HK-2 (cell line): ENCODE data around the gene DUSP9.
"Not testable (repeated sequence)": the region's sequence is repeated elsewhere in the genome, so short reads cannot be mapped to it uniquely, and the experiment has no call there.

Experiments used
- DNase-seq: peaks from one replicate; pipeline ENCODE4 v3.0.0-alpha.2; 2018; ENCODE audit not compliant: unreplicated experiment

Gene DUSP9

GRCh38 chrX:153692611-153693156 is 45.7 kb downstream of the DUSP9 start:
- DNase-seq = no peak

DNA sequence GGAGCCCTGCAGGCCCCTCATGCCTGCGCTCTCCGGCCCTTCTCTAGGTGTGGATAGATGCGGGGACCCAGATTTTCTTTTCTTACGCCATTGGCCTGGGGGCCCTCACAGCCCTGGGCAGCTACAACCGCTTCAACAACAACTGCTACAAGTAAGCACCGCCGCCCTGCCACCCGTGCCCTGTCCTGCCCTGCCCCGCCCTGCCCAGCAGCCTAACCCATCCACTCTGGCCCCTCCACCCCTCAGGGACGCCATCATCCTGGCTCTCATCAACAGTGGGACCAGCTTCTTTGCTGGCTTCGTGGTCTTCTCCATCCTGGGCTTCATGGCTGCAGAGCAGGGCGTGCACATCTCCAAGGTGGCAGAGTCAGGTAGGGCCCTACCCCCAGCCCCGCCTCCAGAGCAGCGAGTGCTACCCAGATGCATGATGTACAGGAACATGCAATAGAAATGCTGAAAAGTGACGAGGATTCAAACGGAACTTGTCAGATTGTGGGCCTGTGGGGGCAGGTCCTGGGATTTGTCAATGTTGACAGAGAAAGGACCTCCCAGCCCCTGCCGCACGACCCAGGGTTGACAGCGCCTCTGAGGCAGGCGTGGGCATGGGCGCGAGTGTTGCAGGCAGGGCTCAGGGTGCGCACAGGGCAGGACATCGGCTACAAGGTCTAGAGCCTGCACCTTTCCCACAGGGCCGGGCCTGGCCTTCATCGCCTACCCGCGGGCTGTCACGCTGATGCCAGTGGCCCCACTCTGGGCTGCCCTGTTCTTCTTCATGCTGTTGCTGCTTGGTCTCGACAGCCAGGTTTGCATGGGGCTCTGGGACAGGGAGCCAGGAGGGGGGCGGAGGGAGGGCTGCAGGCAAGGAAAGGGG is 46.4 kb downstream of the DUSP9 start:
- DNase-seq = no peak

- not testable (repeated sequence) for DNase-seq
These were observed 47.3 kb downstream of the DUSP9 start for GRCh38 chrX:153694256-153694655.

DNA sequence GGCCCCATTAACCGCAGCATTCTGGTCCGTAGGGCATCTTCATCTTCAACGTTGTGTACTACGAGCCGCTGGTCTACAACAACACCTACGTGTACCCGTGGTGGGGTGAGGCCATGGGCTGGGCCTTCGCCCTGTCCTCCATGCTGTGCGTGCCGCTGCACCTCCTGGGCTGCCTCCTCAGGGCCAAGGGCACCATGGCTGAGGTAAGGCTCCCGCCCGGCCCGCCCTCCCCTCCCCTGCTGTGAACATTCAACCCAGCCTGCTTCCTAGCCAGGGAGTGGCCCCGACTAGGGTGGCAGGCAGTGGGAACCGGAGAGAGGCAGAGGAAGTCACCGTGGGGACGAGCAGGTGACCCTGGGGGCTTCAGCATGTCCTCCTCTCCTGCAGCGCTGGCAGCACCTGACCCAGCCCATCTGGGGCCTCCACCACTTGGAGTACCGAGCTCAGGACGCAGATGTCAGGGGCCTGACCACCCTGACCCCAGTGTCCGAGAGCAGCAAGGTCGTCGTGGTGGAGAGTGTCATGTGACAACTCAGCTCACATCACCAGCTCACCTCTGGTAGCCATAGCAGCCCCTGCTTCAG is 47.8 kb downstream of the DUSP9 start:
- no peak for DNase-seq

DNA sequence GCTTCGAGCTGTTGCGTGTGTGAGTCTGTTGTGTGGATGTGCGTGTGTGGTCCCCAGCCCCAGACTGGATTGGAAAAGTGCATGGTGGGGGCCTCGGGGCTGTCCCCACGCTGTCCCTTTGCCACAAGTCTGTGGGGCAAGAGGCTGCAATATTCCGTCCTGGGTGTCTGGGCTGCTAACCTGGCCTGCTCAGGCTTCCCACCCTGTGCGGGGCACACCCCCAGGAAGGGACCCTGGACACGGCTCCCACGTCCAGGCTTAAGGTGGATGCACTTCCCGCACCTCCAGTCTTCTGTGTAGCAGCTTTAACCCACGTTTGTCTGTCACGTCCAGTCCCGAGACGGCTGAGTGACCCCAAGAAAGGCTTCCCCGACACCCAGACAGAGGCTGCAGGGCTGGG is 49.1 kb downstream of the DUSP9 start:
- DNase-seq = no peak

GRCh38 chrX:153696538-153696937 is 49.5 kb downstream of the DUSP9 start:
- not testable (repeated sequence) for DNase-seq

GRCh38 chrX:153696986-153697722 is 50.2 kb downstream of the DUSP9 start:
- DNase-seq = not testable (repeated sequence)

DNA sequence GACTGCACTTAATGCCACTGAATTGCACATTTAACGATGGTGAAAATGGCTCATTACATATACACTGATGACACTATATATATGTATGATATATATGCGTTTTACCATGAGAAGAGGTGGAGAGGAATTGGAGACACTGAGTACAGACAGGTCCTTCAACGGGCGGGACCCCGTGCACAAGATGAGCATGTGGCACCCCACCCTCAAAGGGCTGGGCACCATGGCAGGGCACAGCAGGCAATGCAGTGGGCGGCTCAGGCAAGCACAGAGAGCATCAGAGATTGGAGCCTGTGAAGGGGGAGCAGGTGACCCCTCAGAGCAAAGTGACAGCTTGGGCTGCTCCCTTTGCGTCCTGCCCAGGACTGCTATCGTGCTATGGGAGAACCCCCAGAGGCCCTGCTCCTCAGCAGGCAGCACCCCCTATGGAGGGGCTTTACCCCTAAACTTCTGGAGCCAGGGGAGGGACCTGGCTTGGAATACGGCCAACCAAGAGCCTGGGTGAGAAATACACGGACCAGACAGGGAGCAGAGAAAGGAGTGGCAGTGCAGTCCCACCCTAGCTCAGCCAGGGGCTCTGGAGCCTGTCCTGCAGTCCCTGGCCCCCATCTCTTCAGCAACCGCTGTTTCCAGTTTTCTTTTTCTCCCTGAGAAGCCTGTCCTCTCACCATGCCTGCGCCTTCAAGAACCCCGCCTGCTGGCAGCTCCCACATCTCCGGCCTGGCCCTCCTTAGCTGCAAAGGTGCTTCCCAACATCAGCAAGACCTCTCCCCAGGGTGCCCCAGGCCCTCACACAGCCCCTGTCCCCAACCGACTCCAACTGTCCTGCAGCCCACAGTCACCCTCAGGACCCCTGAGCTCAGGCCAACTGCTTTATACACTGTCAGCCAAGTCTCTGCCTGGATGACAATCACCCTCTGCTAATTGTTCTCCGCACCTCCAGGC is 51.2 kb downstream of the DUSP9 start:
- no peak for DNase-seq

- not testable (repeated sequence) for DNase-seq
These were observed 52.3 kb downstream of the DUSP9 start for GRCh38 chrX:153699210-153699783.

DNA sequence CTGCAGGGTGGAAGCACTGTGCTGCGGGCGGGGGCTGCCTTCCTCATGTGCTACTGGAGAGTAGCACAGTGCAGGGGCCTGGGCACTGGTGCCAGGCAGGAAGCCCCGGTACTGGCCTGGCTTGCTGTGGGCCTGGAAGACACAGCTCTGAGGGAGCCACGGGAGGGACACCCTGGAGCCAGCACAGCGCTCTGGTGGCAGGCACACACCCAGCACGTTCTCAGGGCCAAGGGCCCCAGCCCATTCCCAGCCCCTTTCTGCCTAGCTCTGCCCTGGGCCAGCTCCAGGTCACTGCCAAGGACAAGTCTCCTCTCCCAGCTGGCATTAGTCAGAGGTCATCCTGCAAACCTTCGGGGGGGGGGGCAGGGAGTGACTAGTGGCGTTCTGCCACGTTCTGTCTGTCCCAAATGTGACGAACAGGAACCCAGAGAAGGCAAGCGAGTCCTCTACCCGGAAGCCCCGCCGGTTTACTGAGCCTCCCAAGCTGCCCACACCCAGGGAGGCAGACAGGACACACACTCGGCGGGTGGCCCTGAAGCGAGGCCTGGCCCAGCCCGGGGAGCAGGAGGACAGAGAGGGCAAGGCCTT is 52.9 kb downstream of the DUSP9 start:
- DNase-seq = not testable (repeated sequence)

- no peak for DNase-seq
These were observed 53.5 kb downstream of the DUSP9 start for GRCh38 chrX:153700376-153700945.
